NCI-H460 (cell line): ENCODE measurements around the gene SOWAHA. TPM values are rescaled to one million over a fixed set of nuclear protein-coding genes. Genes with fewer than 3 reads are reported as not detected.

Experiments used
- DNase-seq: peaks from one replicate; pipeline ENCODE4 v3.0.0-alpha.2; 2016; ENCODE audit warnings: low read depth; ENCODE audit errors: extremely low read depth
- polyA plus RNA-seq: library from polyadenylated mRNA; depleted of rRNA; stranded (reverse); fragments of >200 nt; gene quantifications from 2 replicates; pipeline ENCODE4 v1.2.3, GENCODE V29; 2014; cell fraction: nucleus; rRNA removed
- total RNA-seq: library from RNA; depleted of rRNA; stranded (reverse); fragments of >200 nt; shearing (Covaris generic); gene quantifications from 2 replicates; pipeline ENCODE4 v1.2.3, GENCODE V29; 2014; rRNA removed

Gene SOWAHA
- total RNA-seq, result not detected in 2 replicates
- not detected in 2 replicates for polyA plus RNA-seq

GRCh38 chr5:132812781-132813598, at the start of gene SOWAHA:
TSS of gene SOWAHA (plus strand) at chr5:132813302. CDS start at chr5:132813622, 320 bp downstream.
- no peak for DNase-seq

- DNase-seq, result no peak
Observed at GRCh38 chr5:132764051-132764450, 49.1 kb upstream of the SOWAHA start.

- no peak for DNase-seq
Observed at GRCh38 chr5:132764671-132765238, 48.3 kb upstream of the SOWAHA start.

- DNase-seq, result no peak
Observed at GRCh38 chr5:132765311-132766019, 47.6 kb upstream of the SOWAHA start.

- DNase-seq, result no peak
Observed at GRCh38 chr5:132766020-132766805, 46.9 kb upstream of the SOWAHA start.

GRCh38 chr5:132766806-132767055, 46.4 kb upstream of the SOWAHA start:
- no peak for DNase-seq

GRCh38 chr5:132767150-132767549, 46.0 kb upstream of the SOWAHA start:
- DNase-seq, result no peak

GRCh38 chr5:132768485-132768868, 44.6 kb upstream of the SOWAHA start:
- DNase-seq, result no peak

- no peak for DNase-seq
Observed at GRCh38 chr5:132770476-132771159, 42.5 kb upstream of the SOWAHA start.

- no peak for DNase-seq
Observed at GRCh38 chr5:132771503-132771998, 41.6 kb upstream of the SOWAHA start.

- no peak for DNase-seq
Observed at GRCh38 chr5:132772291-132773070, 40.6 kb upstream of the SOWAHA start.

- DNase-seq, result no peak
Observed at GRCh38 chr5:132773114-132773513, 40.0 kb upstream of the SOWAHA start.

- no peak for DNase-seq
Observed at GRCh38 chr5:132773601-132774355, 39.3 kb upstream of the SOWAHA start.

GRCh38 chr5:132774406-132774805, 38.7 kb upstream of the SOWAHA start:
- DNase-seq, result no peak

- no peak for DNase-seq
Observed at GRCh38 chr5:132774896-132775295, 38.2 kb upstream of the SOWAHA start.

- DNase-seq, result no peak
Observed at GRCh38 chr5:132775476-132775961, 37.6 kb upstream of the SOWAHA start.

- no peak for DNase-seq
Observed at GRCh38 chr5:132776131-132776937, 36.8 kb upstream of the SOWAHA start.

GRCh38 chr5:132776938-132777208, 36.2 kb upstream of the SOWAHA start:
- no peak for DNase-seq
